ENCODE measurements around the gene ECE1.

ECE1 gene

DNA sequence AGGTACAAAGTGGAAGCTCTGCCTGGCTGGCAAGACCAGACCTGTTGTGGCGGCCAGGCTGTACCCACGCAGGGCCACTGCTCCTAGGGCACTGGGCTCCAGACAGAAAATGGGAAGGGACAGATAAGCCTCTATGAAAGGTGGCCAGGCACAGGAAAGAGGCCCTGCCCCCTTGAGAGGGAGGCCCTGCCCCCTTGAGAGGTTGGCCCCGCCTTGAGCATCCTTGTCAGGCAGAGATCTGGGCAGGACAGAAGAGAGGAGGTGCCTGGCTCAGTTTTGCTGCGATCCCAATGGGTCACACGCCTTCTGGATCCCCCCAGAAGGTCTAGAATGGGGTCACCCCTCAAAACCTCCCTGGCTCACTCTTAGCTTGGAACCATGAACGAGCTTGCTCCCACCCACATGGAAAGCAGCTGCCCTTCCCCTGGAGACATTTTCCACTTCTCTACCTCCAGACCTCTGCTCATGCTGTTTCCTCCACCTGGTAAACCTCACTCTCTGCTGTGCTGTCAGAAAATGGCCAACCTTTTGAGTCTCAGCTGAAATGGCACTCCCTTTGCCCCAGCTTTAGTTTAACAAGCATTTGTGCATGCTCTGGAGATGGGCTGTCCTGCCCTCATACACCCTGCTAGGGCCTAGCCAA lies 17.5 kb upstream of the ECE1 start:
- peaks cover 43% of the 10 kb centered on the region for H3K4me1 Mint-ChIP-seq (ENCODE audit: low read depth)
- H3K9me3 Mint-ChIP-seq = no peaks in the 10 kb centered on the region
- H3K27me3 Mint-ChIP-seq (ENCODE audit: low read depth) = no peaks in the 10 kb centered on the region
- peaks cover 6% of the 10 kb centered on the region for H3K36me3 Mint-ChIP-seq (ENCODE audit: low read depth)
- no peak overlapping the region for H3K27ac Mint-ChIP-seq
- no peak overlapping the region for H3K4me3 Mint-ChIP-seq

DNA sequence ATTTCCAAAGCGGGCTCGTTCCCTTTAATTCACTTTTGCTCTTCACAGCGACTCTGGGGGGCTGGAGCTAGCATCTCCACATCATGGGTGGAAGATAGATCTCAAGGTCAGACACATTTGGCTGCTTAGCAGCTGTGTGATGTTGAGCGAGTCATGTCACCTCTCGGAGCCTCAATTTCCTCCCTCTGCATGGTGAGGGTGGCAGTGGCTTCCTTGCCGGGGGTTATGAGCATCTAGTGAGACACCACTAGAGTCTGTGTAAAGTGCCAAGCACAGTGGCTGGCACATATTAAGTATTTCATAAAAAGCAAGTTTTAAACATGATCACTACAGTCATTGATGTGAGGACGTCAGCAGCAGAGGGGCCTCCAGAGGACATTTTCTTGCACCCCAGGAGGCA lies 16.9 kb upstream of the ECE1 start:
- H3K36me3 Mint-ChIP-seq (ENCODE audit: low read depth) = peaks cover 6% of the 10 kb centered on the region
- H3K4me3 Mint-ChIP-seq = no peak overlapping the region
- H3K27me3 Mint-ChIP-seq (ENCODE audit: low read depth) = no peaks in the 10 kb centered on the region
- H3K27ac Mint-ChIP-seq = no peak overlapping the region
- no peaks in the 10 kb centered on the region for H3K9me3 Mint-ChIP-seq
- H3K4me1 Mint-ChIP-seq (ENCODE audit: low read depth) = peaks cover 43% of the 10 kb centered on the region

- Mint-ChIP-seq H3K27me3 (ENCODE audit: low read depth) (no peaks in the 10 kb centered on the region), H3K27ac (no peak overlapping the region), H3K36me3 (ENCODE audit: low read depth) (peaks cover 5% of the 10 kb centered on the region), H3K4me3 (no peak overlapping the region), H3K9me3 (no peaks in the 10 kb centered on the region), H3K4me1 (ENCODE audit: low read depth) (peaks cover 44% of the 10 kb centered on the region)
Measured at GRCh38 chr1:21305900-21306189, 15.6 kb upstream of the ECE1 start.

GRCh38 chr1:21305155-21305899 lies 15.1 kb upstream of the ECE1 start:
- peaks cover 44% of the 10 kb centered on the region for H3K4me1 Mint-ChIP-seq (ENCODE audit: low read depth)
- H3K27me3 Mint-ChIP-seq (ENCODE audit: low read depth) = no peaks in the 10 kb centered on the region
- peaks cover 2% of the 10 kb centered on the region for H3K36me3 Mint-ChIP-seq (ENCODE audit: low read depth)
- no peaks in the 10 kb centered on the region for H3K9me3 Mint-ChIP-seq
- no peak overlapping the region for H3K27ac Mint-ChIP-seq
- H3K4me3 Mint-ChIP-seq = no peak overlapping the region

GRCh38 chr1:21304488-21304887 lies 14.2 kb upstream of the ECE1 start:
- H3K9me3 Mint-ChIP-seq = no peaks in the 10 kb centered on the region

GRCh38 chr1:21302747-21303715 lies 12.8 kb upstream of the ECE1 start:
- Mint-ChIP-seq H3K4me3 (no peak overlapping the region), H3K4me1 (ENCODE audit: low read depth) (peaks cover 53% of the 10 kb centered on the region), H3K27me3 (ENCODE audit: low read depth) (no peaks in the 10 kb centered on the region), H3K9me3 (no peaks in the 10 kb centered on the region), H3K27ac (no peak overlapping the region), H3K36me3 (ENCODE audit: low read depth) (peaks cover 8% of the 10 kb centered on the region)

More at GRCh38 chr1:21304488-21304887, 14.2 kb upstream of the ECE1 start:
- peaks cover 2% of the 10 kb centered on the region for H3K36me3 Mint-ChIP-seq (ENCODE audit: low read depth)
- H3K4me3 Mint-ChIP-seq = no peak overlapping the region
- peaks cover 46% of the 10 kb centered on the region for H3K4me1 Mint-ChIP-seq (ENCODE audit: low read depth)
- H3K27me3 Mint-ChIP-seq (ENCODE audit: low read depth) = no peaks in the 10 kb centered on the region
- no peak overlapping the region for H3K27ac Mint-ChIP-seq

GRCh38 chr1:21301794-21302440 lies 11.7 kb upstream of the ECE1 start:
- H3K4me3 Mint-ChIP-seq = no peak overlapping the region
- H3K27ac Mint-ChIP-seq = no peak overlapping the region
- no peaks in the 10 kb centered on the region for H3K27me3 Mint-ChIP-seq (ENCODE audit: low read depth)
- no peaks in the 10 kb centered on the region for H3K9me3 Mint-ChIP-seq
- peaks cover 9% of the 10 kb centered on the region for H3K36me3 Mint-ChIP-seq (ENCODE audit: low read depth)
- peaks cover 52% of the 10 kb centered on the region for H3K4me1 Mint-ChIP-seq (ENCODE audit: low read depth)

DNA sequence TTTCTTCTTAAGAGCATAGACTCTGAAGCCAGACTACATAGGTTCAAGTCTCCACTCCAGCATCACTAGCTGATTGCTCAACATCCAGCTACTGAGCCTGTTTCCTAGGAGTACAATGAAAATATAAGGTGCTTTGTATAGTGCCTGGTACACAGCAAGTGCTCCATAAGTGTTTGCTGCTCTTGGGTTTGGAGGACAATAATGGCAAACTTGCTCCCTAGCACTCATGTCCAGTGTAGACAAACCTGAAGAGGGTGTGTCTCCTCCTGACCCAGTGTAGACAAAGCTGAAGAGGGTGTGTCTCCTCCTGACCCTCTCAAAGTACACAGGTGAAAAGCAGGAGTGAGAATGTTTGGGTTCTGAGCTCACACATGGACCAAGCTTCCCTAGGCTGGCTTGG lies 10.5 kb upstream of the ECE1 start:
- Mint-ChIP-seq H3K36me3 (ENCODE audit: low read depth) (peaks cover 9% of the 10 kb centered on the region), H3K27ac (no peak overlapping the region), H3K4me1 (ENCODE audit: low read depth) (peaks cover 60% of the 10 kb centered on the region), H3K4me3 (no peak overlapping the region), H3K27me3 (ENCODE audit: low read depth) (no peaks in the 10 kb centered on the region), H3K9me3 (no peaks in the 10 kb centered on the region)

- H3K27ac Mint-ChIP-seq = peak overlapping the region; percentile 64
- peaks cover 61% of the 10 kb centered on the region for H3K4me1 Mint-ChIP-seq (ENCODE audit: low read depth)
- no peaks in the 10 kb centered on the region for H3K9me3 Mint-ChIP-seq
- H3K27me3 Mint-ChIP-seq (ENCODE audit: low read depth) = no peaks in the 10 kb centered on the region
- no peak overlapping the region for H3K4me3 Mint-ChIP-seq
- H3K36me3 Mint-ChIP-seq (ENCODE audit: low read depth) = peaks cover 9% of the 10 kb centered on the region
Measured at GRCh38 chr1:21299780-21300395, 9.6 kb upstream of the ECE1 start.

- H3K27ac Mint-ChIP-seq = peak overlapping the region; percentile 85
- no peaks in the 10 kb centered on the region for H3K9me3 Mint-ChIP-seq
- H3K27me3 Mint-ChIP-seq (ENCODE audit: low read depth) = no peaks in the 10 kb centered on the region
- peak overlapping the region; percentile 42 for H3K4me3 Mint-ChIP-seq
- peaks cover 65% of the 10 kb centered on the region for H3K4me1 Mint-ChIP-seq (ENCODE audit: low read depth)
- peaks cover 7% of the 10 kb centered on the region for H3K36me3 Mint-ChIP-seq (ENCODE audit: low read depth)
Measured at GRCh38 chr1:21298981-21299391, 8.7 kb upstream of the ECE1 start.

DNA sequence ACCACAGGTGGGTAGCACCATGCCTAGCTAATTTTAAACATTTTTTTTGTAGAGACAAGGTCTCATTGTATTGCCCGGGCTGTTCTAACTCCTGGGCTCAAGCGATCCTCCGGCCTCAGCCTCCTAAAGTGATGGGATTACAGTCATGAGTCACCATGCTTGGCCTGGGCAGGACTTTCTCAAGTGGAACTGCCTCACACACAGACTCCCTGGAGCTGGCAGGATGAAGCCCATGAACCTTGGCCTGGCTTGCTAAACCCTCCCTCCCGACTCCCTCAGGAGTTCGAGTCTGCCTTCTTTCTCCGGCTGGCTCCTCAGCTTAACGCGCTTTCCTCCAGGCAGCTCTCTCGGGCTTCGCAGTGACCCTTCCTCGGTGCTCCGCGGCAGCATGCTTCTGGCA lies 7.7 kb upstream of the ECE1 start:
- no peak overlapping the region for H3K4me3 Mint-ChIP-seq
- no peaks in the 10 kb centered on the region for H3K9me3 Mint-ChIP-seq
- peaks cover 7% of the 10 kb centered on the region for H3K36me3 Mint-ChIP-seq (ENCODE audit: low read depth)
- no peaks in the 10 kb centered on the region for H3K27me3 Mint-ChIP-seq (ENCODE audit: low read depth)
- H3K27ac Mint-ChIP-seq = peak overlapping the region; percentile 62
- peaks cover 71% of the 10 kb centered on the region for H3K4me1 Mint-ChIP-seq (ENCODE audit: low read depth)

DNA sequence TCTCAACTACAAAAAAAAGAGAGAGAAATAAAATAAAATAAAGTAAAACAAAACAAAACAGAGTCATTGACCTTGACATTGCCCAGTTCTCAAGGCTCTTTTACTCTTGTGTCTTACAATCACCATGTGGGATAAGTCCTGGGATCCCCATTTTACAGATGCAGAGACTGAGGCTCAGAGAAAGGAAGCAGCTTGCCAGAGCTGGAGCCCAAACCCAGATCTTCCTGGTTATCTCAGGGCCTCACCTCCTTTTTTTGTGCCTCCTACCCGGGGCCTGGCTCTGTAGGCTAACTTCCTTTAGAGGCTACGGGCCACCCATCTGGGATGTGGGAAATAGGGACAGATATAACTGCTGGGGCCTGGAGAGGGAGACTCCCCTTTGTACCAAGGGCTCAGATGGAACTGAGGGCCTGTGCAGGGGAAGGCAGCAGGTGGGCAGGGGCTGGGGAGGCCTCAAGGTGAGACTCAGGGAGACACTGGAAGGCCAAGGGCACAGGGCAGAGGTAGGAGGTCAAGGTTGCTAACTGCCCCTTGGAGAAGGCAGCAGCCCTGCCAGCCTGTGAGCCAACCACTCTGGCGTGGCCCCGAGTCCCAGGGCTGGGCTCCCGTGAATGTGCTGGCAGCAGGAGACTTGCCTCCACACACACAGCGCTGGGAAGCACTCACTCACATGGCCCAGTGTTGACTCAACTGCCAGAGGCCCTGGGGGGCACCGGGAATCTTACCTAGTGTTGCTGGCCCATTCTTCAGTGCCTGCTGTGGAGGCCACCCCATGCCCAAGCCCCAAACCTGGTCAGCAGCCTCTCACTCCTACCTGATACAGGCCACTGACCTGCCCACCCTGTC lies 6.5 kb upstream of the ECE1 start:
- Mint-ChIP-seq H3K36me3 (ENCODE audit: low read depth) (peaks cover 7% of the 10 kb centered on the region), H3K4me3 (peak overlapping the region; percentile 41), H3K27me3 (ENCODE audit: low read depth) (no peaks in the 10 kb centered on the region), H3K27ac (peak overlapping the region; percentile 99), H3K4me1 (ENCODE audit: low read depth) (peaks cover 75% of the 10 kb centered on the region), H3K9me3 (no peaks in the 10 kb centered on the region)

DNA sequence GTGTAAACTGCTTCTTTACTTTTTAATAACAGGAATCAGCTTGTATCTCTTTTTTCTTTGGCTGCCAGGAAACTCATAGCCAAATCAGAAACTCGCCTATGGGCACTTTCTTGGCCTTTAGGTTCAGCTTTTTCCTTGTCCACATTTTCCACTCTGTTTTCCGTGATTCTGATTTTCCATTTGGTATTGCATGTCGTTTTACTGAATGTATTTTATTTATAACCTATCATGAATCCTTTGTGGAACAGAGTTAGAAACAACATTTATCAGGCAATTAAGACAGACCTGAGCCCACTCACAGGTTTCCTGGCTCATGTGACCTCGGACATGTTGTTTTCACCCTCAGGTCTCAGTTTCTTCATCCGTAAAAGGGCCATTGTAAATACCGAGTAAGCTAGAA lies 5.3 kb upstream of the ECE1 start:
- Mint-ChIP-seq H3K9me3 (no peaks in the 10 kb centered on the region), H3K27me3 (ENCODE audit: low read depth) (no peaks in the 10 kb centered on the region), H3K4me3 (no peak overlapping the region), H3K27ac (peak overlapping the region; percentile 99), H3K4me1 (ENCODE audit: low read depth) (peaks cover 79% of the 10 kb centered on the region), H3K36me3 (ENCODE audit: low read depth) (peaks cover 7% of the 10 kb centered on the region)

Measured in T-helper 1 cell treated with Interleukin-12 subunit alpha and Interleukin-12 subunit beta and Interleukin-4 antibody, amounts not matched to agents 30 μg/mL and 1 μg/mL, for 36 hours (primary cell).